ENCODE measurements around the gene ITPRIPL1.

DNA sequence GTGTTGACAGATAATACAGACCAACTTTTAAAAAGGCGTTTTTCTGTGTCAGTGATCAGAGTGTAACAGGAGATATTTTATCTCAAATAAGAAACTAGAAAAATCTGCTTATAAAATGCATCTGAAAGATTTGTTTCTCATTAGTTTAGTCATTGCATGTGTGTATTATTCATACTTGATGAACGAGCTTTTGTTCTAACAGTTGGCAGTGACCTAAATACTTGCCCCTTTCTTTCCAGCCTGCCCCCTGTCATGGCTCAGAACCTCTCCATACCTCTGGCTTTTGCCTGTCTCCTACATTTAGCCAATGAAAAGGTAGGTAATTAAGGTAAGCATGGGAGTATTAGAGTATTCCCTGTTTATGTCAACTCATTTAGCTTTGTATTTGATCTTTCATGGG lies 44.1 kb downstream of the ITPRIPL1 start:
- TF ChIP-seq, protein P1, sequence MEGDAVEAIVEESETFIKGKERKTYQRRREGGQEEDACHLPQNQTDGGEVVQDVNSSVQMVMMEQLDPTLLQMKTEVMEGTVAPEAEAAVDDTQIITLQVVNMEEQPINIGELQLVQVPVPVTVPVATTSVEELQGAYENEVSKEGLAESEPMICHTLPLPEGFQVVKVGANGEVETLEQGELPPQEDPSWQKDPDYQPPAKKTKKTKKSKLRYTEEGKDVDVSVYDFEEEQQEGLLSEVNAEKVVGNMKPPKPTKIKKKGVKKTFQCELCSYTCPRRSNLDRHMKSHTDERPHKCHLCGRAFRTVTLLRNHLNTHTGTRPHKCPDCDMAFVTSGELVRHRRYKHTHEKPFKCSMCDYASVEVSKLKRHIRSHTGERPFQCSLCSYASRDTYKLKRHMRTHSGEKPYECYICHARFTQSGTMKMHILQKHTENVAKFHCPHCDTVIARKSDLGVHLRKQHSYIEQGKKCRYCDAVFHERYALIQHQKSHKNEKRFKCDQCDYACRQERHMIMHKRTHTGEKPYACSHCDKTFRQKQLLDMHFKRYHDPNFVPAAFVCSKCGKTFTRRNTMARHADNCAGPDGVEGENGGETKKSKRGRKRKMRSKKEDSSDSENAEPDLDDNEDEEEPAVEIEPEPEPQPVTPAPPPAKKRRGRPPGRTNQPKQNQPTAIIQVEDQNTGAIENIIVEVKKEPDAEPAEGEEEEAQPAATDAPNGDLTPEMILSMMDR (IDR thresholded peaks at IDR 0.05): no peak
- no peak for TF ChIP-seq EP300 (IDR thresholded peaks at IDR 0.05)
